ENCODE data around the gene TEX53. TPM values are rescaled to one million over a fixed set of nuclear protein-coding genes. Genes with fewer than 3 reads are reported as not detected.

The TEX53 gene
- total RNA-seq, 2 donors from 2014 or later, result not detected

DNA sequence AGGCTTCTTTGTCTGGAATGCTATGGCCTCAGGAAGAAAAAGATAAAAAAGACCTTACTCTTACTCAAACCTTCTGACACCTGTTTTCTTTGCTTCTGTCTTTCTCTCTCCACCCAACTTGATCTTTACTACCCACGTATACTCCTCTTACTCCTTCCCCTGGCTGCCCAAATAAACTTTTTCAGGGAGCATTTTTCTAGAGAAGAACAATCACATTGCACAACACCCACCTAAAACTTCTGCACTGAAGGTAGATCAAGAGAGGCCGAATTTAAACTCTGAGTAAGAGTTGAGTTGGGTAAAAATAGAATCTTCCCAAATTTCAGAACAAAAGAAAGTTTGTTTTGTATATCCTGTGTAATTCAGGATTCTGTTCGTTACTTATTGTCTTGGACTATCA lies 20.5 kb upstream of the TEX53 start:
- H3K4me3 ChIP-seq, result no peak overlapping the region
- H3K27me3 ChIP-seq, result no peaks in the 10 kb centered on the region
- H3K27ac ChIP-seq, result no peak overlapping the region
- no peak for DNase-seq (ENCODE audit: low spot score)
- H3K9me3 ChIP-seq, result no peaks in the 10 kb centered on the region
- no peaks in the 10 kb centered on the region for H3K4me1 ChIP-seq
- no peaks in the 10 kb centered on the region for H3K36me3 ChIP-seq
- TF ChIP-seq, protein P1, sequence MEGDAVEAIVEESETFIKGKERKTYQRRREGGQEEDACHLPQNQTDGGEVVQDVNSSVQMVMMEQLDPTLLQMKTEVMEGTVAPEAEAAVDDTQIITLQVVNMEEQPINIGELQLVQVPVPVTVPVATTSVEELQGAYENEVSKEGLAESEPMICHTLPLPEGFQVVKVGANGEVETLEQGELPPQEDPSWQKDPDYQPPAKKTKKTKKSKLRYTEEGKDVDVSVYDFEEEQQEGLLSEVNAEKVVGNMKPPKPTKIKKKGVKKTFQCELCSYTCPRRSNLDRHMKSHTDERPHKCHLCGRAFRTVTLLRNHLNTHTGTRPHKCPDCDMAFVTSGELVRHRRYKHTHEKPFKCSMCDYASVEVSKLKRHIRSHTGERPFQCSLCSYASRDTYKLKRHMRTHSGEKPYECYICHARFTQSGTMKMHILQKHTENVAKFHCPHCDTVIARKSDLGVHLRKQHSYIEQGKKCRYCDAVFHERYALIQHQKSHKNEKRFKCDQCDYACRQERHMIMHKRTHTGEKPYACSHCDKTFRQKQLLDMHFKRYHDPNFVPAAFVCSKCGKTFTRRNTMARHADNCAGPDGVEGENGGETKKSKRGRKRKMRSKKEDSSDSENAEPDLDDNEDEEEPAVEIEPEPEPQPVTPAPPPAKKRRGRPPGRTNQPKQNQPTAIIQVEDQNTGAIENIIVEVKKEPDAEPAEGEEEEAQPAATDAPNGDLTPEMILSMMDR (IDR thresholded peaks at IDR 0.05), result no peak

DNA sequence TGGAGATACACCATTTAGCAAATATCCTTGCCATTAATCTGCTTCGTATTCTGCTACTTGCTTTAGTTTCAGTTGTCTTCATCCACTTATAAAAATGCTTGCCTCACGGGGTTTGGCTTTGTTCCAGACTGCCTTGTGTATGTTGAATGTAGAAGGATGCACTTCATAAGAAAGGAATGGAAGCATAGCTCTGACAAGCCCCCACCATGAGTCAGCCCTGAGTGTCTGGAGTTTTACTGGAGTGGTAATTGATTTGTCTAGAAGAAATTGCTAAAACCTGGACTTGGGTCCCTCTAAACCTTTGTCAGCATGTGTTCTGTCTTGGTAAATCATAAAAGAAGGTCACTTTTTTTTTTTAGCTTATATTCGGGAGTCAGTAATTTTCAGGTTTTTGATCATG lies 19.8 kb upstream of the TEX53 start:
- Histone ChIP-seq H3K27me3 (no peaks in the 10 kb centered on the region), H3K4me3 (no peak overlapping the region), H3K9me3 (no peaks in the 10 kb centered on the region), H3K36me3 (no peaks in the 10 kb centered on the region), H3K4me1 (no peaks in the 10 kb centered on the region), H3K27ac (no peak overlapping the region)
- no peak for DNase-seq (ENCODE audit: low spot score)
- TF ChIP-seq, protein P1 (IDR thresholded peaks at IDR 0.05), result no peak

DNA sequence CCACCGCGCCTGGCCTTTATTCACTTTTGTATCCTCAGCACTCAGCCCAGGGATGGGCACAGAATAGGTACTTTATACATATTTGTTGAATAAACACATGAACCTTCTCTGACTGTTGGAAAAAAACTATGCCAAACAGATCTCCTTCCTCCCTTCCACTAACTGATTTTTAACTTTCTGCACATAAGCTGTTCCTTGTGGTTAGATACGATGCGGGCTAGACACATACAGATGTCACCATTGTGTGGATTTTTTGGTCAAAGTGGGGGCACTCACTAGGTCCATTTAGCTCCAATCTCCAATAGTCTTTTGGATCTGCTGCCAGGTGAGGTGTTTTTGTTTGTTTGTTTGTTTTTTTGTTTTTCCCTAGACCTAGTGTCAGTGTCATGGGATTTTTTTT lies 19.3 kb upstream of the TEX53 start:
- no peak overlapping the region for H3K4me3 ChIP-seq
- TF ChIP-seq, protein P1 (IDR thresholded peaks at IDR 0.05), result no peak

DNA sequence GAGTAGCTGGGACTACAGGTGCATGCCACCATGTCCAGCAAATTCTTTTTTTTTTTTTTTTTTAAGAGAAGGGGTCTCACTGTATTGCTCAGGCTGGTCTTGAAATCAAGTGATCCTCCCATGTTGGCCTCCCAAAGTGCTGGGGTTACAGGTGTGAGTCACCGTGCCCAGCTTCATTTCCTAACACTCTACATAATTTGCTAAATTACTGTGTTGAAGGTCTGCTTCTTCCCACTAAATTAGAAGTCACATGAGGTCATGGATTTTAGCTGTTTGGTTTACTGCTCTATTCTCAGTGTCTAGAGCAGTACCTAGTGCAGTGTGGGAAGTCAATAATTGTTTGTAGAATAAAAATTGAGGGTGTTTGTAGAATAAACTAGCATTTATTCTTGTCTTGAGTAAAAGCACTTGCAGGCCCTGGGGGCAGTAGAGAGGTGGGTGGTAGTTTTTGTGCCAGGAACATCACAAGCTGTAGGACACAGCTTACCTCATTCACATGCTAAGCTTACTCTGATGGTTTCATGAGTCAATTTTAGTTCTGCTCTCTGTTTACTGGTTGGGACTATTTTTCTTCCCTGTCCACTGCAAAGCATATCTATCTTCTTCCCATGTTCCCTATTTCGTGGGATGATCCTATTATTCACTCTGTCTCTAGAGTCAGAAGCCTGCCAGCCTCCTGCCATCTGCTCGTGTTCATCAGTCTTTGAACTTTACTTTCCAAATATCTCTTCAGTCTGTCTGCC lies 17.4 kb upstream of the TEX53 start:
- H3K4me1 ChIP-seq, result no peaks in the 10 kb centered on the region
- TF ChIP-seq, protein P1 (IDR thresholded peaks at IDR 0.05), result no peak
- H3K36me3 ChIP-seq, result no peaks in the 10 kb centered on the region
- no peak overlapping the region for H3K4me3 ChIP-seq
- no peak for DNase-seq (ENCODE audit: low spot score)
- peaks cover 0 to 8% of the 10 kb centered on the region in 2 donors for H3K9me3 ChIP-seq
- H3K27me3 ChIP-seq, result no peaks in the 10 kb centered on the region
- H3K27ac ChIP-seq, result no peak overlapping the region

More for the DNA sequence above, 19.3 kb upstream of the TEX53 start:
- no peak overlapping the region for H3K27ac ChIP-seq
- H3K36me3 ChIP-seq, result no peaks in the 10 kb centered on the region
- no peak for DNase-seq (ENCODE audit: low spot score)
- H3K4me1 ChIP-seq, result no peaks in the 10 kb centered on the region
- H3K27me3 ChIP-seq, result no peaks in the 10 kb centered on the region
- no peaks in the 10 kb centered on the region for H3K9me3 ChIP-seq

DNA sequence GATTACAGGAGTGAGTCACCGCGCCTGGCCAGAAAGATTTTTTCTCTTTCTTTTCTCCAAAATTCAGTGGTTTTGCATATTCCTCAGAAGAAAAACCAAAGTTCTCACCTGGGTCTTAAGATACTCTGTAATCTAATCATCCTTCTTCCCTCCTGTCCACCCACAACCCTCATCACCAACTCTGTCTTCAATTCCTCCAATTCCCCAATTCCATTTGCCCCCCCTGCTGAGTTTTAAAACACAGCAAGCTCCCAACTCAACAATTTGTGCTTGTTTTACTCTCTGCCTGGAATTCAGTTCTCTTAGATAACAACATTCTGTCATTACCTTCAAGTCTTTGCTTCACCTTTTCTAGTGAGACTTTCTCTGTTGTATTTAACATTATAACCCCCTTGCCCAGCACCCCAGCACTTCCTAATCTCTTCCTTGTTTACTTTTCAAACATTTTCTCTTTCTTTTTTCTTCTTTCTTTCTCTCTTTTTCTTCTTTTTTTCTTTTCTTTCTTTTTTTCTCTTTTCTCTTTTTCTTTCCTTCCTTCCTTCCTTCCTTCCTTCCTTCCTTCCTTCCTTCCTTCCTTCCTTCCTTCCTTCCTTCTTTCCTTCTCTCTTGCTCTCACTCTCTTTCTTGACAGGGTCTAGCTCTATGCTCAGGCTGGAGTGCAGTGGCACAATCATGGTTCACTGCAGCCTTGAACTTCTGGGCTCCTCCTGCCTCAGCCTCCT lies 16.6 kb upstream of the TEX53 start:
- H3K36me3 ChIP-seq, result no peaks in the 10 kb centered on the region
- DNase-seq (ENCODE audit: low spot score), result no peak
- H3K4me1 ChIP-seq, result no peaks in the 10 kb centered on the region
- no peaks in the 10 kb centered on the region for H3K27me3 ChIP-seq
- H3K9me3 ChIP-seq, result peaks cover 0 to 8% of the 10 kb centered on the region in 2 donors
- no peak overlapping the region for H3K4me3 ChIP-seq
- TF ChIP-seq, protein P1 (IDR thresholded peaks at IDR 0.05), result no peak
- H3K27ac ChIP-seq, result no peak overlapping the region

Data from right atrium auricular region (tissue), 2 donors.